Natural killer cell (primary cell): ENCODE measurements around the gene TNRC6B. TPM values are rescaled to one million over a fixed set of nuclear protein-coding genes. Genes with fewer than 3 reads are reported as not detected.

ENCODE experiments used
- ATAC-seq, 3 donors: fragments of 150-1000 bp in 2 of 3; fragments of 200-7000 bp in 1 of 3; cut with Tn5 transposase; 1 replicate in 1 of 3; 2 replicates in 2 of 3; pipeline ENCODE4 v1.10.0; 2021; ENCODE audit warnings: mild to moderate bottlenecking in 2 of 3, moderate library complexity in 2 of 3
- DNase-seq, 2 donors: peaks; one replicate each; pipeline versions ENCODE4 v3.0.0 to v3.0.0-alpha.2; 2013 to 2021; ENCODE audit warnings: mixed read lengths in 1 of 2
- H3K27ac ChIP-seq: one replicate; pipeline ENCODE4 v1.5.1; 2013; ENCODE audit warnings: mild to moderate bottlenecking, low read length
- H3K27me3 ChIP-seq: one replicate; pipeline ENCODE4 v1.6.1; 2013; ENCODE audit warnings: low read length; ENCODE audit not compliant: control insufficient read depth, insufficient read depth
- H3K36me3 ChIP-seq: one replicate; pipeline ENCODE4 v1.6.1; 2013; ENCODE audit warnings: low read length; ENCODE audit not compliant: control insufficient read depth, insufficient read depth
- H3K4me1 ChIP-seq: one replicate; pipeline ENCODE4 v1.6.1; 2013; ENCODE audit warnings: low read length; ENCODE audit not compliant: control insufficient read depth, insufficient read depth
- H3K4me3 ChIP-seq: one replicate; pipeline ENCODE4 v1.5.1; 2013; ENCODE audit warnings: low read length
- H3K9me3 ChIP-seq: one replicate; pipeline ENCODE4 v1.6.1; 2013; ENCODE audit warnings: low read length; ENCODE audit not compliant: control insufficient read depth, insufficient read depth
- H3K27ac Mint-ChIP-seq, 2 donors: one replicate each; pipeline ENCODE4 v1.8.0; 2022; ENCODE audit warnings: mild to moderate bottlenecking in 2 of 2, mixed read lengths in 2 of 2, moderate library complexity in 1 of 2
- H3K27me3 Mint-ChIP-seq, 2 donors: one replicate each; pipeline ENCODE4 v1.8.0; 2022; ENCODE audit warnings: low read depth in 2 of 2, mixed read lengths in 2 of 2
- H3K36me3 Mint-ChIP-seq: one replicate; pipeline ENCODE4 v1.8.0; 2022; ENCODE audit warnings: mixed read lengths
- H3K4me1 Mint-ChIP-seq, 2 donors: one replicate each; pipeline ENCODE4 v1.8.0; 2022; ENCODE audit warnings: mixed read lengths in 2 of 2
- H3K4me3 Mint-ChIP-seq: one replicate; pipeline ENCODE4 v1.8.0; 2022; ENCODE audit warnings: mild to moderate bottlenecking, moderate library complexity, mixed read lengths
- H3K9me3 Mint-ChIP-seq, 2 donors: one replicate each; pipeline ENCODE4 v1.8.0; 2022; ENCODE audit warnings: mixed read lengths in 2 of 2
- WGBS: methylation state at CpG from one replicate; pipeline ENCODE4 v1.1.7; 2013; ENCODE audit warnings: missing lambda C conversion rate; ENCODE audit not compliant: insufficient coverage; 5-methylcytosine and 5-hydroxymethylcytosine counted together
- intact Hi-C: fragments of 100-400 bp; cut with micrococcal nuclease; formaldehyde crosslinking; loops from one replicate; pipeline ENCODE4 v1.14.2; 2022
- total RNA-seq, 4 donors: library from RNA; stranded (reverse); fragments of 120-200 nt in 1 of 4; gene quantifications; one replicate each; pipeline versions ENCODE4 v1.2.3 to v1.2.4, GENCODE V29; 2013 to 2022
- TF ChIP-seq, protein P1 (sequence below): fragments of 200-600 bp; IDR thresholded peaks from one replicate; pipeline ENCODE4 v1.8.0; 2022; ENCODE audit warnings: antibody characterized with exemption

Gene TNRC6B
- total RNA-seq, 3 donors from 2014 or later (not counting 1 experiment from before 2014, with no cell fraction given): 112 to 141 (median 138) TPM

DNA sequence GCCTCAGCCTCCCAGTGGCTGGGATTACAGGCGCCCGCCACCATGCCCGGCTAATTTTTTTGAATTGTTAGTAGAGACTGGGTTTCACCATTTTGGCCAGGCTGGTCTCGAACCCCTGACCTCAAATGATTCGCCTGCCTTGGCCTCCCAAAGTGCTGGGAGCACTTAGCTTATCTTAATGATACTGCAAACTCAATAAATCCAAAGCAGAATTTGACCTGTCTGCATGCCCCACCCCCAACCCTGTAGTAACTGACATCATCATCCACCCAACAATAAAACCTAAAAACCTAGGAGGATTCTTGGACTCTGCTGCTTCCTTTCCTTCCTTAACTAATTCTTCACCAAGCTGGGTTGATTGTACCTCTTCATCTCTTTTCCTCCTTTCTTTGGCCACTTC lies 162.3 kb downstream of the TNRC6B start:
- Mint-ChIP-seq H3K36me3 (no peaks in the 10 kb centered on the region), H3K4me3 (no peak overlapping the region), H3K4me1 (peaks cover 22 to 25% of the 10 kb centered on the region in 2 donors), H3K9me3 (no peaks in the 10 kb centered on the region), H3K27ac (no peak overlapping the region), H3K27me3 (no peaks in the 10 kb centered on the region)
- Histone ChIP-seq H3K36me3 (no peaks in the 10 kb centered on the region), H3K27me3 (no peaks in the 10 kb centered on the region), H3K4me1 (peaks cover 17% of the 10 kb centered on the region), H3K9me3 (no peaks in the 10 kb centered on the region), H3K4me3 (no peak overlapping the region), H3K27ac (no peak overlapping the region)
- ATAC-seq (no peak), DNase-seq (no peak)
- 98% methylated on average over 5 of the region's 5 CpGs for WGBS
- intact Hi-C loops: no loop called here
- TF ChIP-seq, protein P1, sequence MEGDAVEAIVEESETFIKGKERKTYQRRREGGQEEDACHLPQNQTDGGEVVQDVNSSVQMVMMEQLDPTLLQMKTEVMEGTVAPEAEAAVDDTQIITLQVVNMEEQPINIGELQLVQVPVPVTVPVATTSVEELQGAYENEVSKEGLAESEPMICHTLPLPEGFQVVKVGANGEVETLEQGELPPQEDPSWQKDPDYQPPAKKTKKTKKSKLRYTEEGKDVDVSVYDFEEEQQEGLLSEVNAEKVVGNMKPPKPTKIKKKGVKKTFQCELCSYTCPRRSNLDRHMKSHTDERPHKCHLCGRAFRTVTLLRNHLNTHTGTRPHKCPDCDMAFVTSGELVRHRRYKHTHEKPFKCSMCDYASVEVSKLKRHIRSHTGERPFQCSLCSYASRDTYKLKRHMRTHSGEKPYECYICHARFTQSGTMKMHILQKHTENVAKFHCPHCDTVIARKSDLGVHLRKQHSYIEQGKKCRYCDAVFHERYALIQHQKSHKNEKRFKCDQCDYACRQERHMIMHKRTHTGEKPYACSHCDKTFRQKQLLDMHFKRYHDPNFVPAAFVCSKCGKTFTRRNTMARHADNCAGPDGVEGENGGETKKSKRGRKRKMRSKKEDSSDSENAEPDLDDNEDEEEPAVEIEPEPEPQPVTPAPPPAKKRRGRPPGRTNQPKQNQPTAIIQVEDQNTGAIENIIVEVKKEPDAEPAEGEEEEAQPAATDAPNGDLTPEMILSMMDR: no peak

DNA sequence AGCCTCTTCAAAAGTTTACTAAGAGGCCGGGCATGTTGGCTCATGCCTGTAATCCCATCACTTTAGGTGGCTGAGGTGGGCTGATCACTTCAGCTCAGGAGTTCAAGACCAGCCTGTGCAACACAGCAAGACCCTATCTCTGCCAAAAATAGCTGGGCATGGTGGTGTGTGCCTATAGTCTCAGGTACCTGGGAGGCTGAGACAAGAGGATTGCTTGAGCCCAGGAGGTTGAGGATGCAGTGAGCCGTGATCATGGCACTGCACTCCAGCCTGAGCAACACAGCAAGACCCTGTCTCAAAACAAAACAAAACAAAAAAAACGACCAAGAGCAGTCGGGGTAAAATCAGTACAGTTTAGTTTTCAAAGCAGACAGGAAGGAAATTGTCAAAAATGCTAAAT lies 163.9 kb downstream of the TNRC6B start:
- no peak overlapping the region for H3K4me3 Mint-ChIP-seq
- H3K27me3 ChIP-seq: no peaks in the 10 kb centered on the region
- H3K9me3 Mint-ChIP-seq: no peaks in the 10 kb centered on the region
- no peaks in the 10 kb centered on the region for H3K9me3 ChIP-seq
- peaks cover 8 to 20% of the 10 kb centered on the region in 2 donors for H3K4me1 Mint-ChIP-seq
- intact Hi-C loops: no loop called here
- no peak overlapping the region for H3K27ac Mint-ChIP-seq
- no peaks in the 10 kb centered on the region for H3K36me3 ChIP-seq
- H3K27ac ChIP-seq: no peak overlapping the region
- TF ChIP-seq, protein P1: no peak
- DNase-seq (no peak), ATAC-seq (no peak)
- WGBS: 50% methylated on average over 4 of the region's 4 CpGs
- no peak overlapping the region for H3K4me3 ChIP-seq
- H3K4me1 ChIP-seq: peaks cover 16% of the 10 kb centered on the region
- no peaks in the 10 kb centered on the region for H3K27me3 Mint-ChIP-seq
- H3K36me3 Mint-ChIP-seq: no peaks in the 10 kb centered on the region

DNA sequence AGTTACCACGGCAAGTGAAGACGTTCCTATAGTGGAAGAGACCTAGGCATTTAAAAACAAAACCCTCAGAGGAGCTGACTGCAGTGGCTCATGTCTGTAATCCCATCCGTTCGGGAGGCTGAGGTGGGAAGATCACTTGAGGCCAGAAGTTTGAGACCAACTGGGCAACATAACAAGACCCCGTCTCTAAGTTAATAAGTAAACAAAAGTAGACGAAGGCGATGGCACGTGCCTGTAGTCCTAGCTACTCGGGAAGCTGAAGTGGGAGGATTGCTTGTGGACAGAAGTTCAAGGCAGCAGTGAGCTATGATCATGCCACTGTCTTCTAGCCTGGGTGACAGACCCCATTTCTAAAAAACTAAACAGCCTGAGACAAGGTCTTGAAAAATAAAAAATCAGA lies 164.8 kb downstream of the TNRC6B start:
- Mint-ChIP-seq H3K4me3 (peak overlapping the region; percentile 17), H3K27me3 (no peaks in the 10 kb centered on the region), H3K9me3 (no peaks in the 10 kb centered on the region), H3K36me3 (no peaks in the 10 kb centered on the region), H3K4me1 (peaks cover 16 to 28% of the 10 kb centered on the region in 2 donors), H3K27ac (no peak overlapping the region)
- no peak for DNase-seq
- Histone ChIP-seq H3K9me3 (no peaks in the 10 kb centered on the region), H3K27me3 (no peaks in the 10 kb centered on the region), H3K36me3 (no peaks in the 10 kb centered on the region), H3K4me1 (peaks cover 20% of the 10 kb centered on the region), H3K27ac (no peak overlapping the region), H3K4me3 (no peak overlapping the region)
- no peak for ATAC-seq
- 93% methylated on average over 9 of the region's 9 CpGs for WGBS
- TF ChIP-seq, protein P1: no peak
- intact Hi-C loops: no loop called here

- H3K27ac Mint-ChIP-seq: peak overlapping the region; percentile 89
Observed at GRCh38 chr22:40345271-40345670, 167.5 kb downstream of the TNRC6B start.

More at GRCh38 chr22:40345271-40345670, 167.5 kb downstream of the TNRC6B start:
- peak overlapping the region; percentile 98 for H3K4me3 Mint-ChIP-seq
- H3K36me3 Mint-ChIP-seq: no peaks in the 10 kb centered on the region
- Histone ChIP-seq H3K9me3 (no peaks in the 10 kb centered on the region), H3K4me1 (peaks cover 25% of the 10 kb centered on the region), H3K36me3 (peaks cover 10% of the 10 kb centered on the region), H3K4me3 (no peak overlapping the region), H3K27ac (no peak overlapping the region), H3K27me3 (no peaks in the 10 kb centered on the region)
- H3K9me3 Mint-ChIP-seq: no peaks in the 10 kb centered on the region
- DNase-seq (peak in 1 of 2 donors; percentile 60), ATAC-seq (no peak)
- intact Hi-C loops: loop anchor here (5.0 kb wide), 2 partner anchors 168 to 288 kb away; partner anchors contain the start of gene TNRC6B
- WGBS: 63% methylated on average over 5 of the region's 6 CpGs
- TF ChIP-seq, protein P1: no peak
- H3K4me1 Mint-ChIP-seq: peaks cover 23 to 29% of the 10 kb centered on the region in 2 donors
- no peaks in the 10 kb centered on the region for H3K27me3 Mint-ChIP-seq
